B cell (primary cell): ENCODE results near the gene TSHR. TPM values are rescaled to one million over a fixed set of nuclear protein-coding genes. Genes with fewer than 3 reads are reported as not detected.

Experiments
- ATAC-seq: fragments of 200-7000 bp; cut with Tn5 transposase; one replicate; pipeline ENCODE4 v1.10.0; 2021; ENCODE audit warnings: low read depth, mild to moderate bottlenecking, moderate number of reproducible peaks, moderate library complexity
- CTCF ChIA-PET: fragments of 350-600 bp; sonication (Branson Sonifier 250); formaldehyde crosslinking; loops from one replicate; lab custom pipeline; 2021; ENCODE audit warnings: antibody characterized with exemption, inconsistent platforms; lab: Charles Lee
- POLR2A ChIA-PET: fragments of 350-600 bp; sonication (Branson Sonifier 250); formaldehyde crosslinking; loops from one replicate; lab custom pipeline; 2021; ENCODE audit warnings: antibody characterized with exemption; lab: Charles Lee
- DNase-seq: peaks from one replicate; pipeline ENCODE4 v3.0.0; 2013
- H2AFZ ChIP-seq: 2 replicates; pipeline ENCODE4 v1.6.1; 2012; ENCODE audit warnings: mild to moderate bottlenecking, low read depth, low read length; ENCODE audit not compliant: insufficient read depth, poor library complexity, severe bottlenecking
- H3K27ac ChIP-seq, 2 donors: 1 replicate in 1 of 2; 2 replicates in 1 of 2; pipeline ENCODE4 v1.5.1; 2012 to 2013; ENCODE audit warnings: low read length in 2 of 2, mild to moderate bottlenecking in 2 of 2, moderate library complexity in 1 of 2
- H3K27me3 ChIP-seq, 4 experiments: fragments of 200-600 bp in 1 of 4; sonication (generic) in 1 of 4; replicated peaks in 1 of 4; 1 replicate in 2 of 4; 2 replicates in 2 of 4; pipeline versions ENCODE4 v1.6.1 to v1.7.0; 2013 to 2016; ENCODE audit warnings: low read length in 3 of 4, mild to moderate bottlenecking in 2 of 4, mixed read lengths in 1 of 4, moderate library complexity in 1 of 4; ENCODE audit not compliant: insufficient read depth in 4 of 4, control insufficient read depth in 3 of 4; ENCODE audit errors: control extremely low read depth in 1 of 4
- H3K36me3 ChIP-seq, 2 experiments: replicated peaks in 1 of 2; 1 replicate in 1 of 2; 2 replicates in 1 of 2; pipeline versions ENCODE4 v1.6.1 to v1.7.1; 2013; ENCODE audit warnings: low read length in 1 of 2; ENCODE audit not compliant: insufficient read depth in 2 of 2, control insufficient read depth in 1 of 2; ENCODE audit errors: control extremely low read depth in 1 of 2, extremely low read depth in 1 of 2
- H3K4me1 ChIP-seq, 2 donors: fragments of 200-600 bp in 1 of 2; sonication (generic) in 1 of 2; 1 replicate in 1 of 2; 2 replicates in 1 of 2; pipeline versions ENCODE4 v1.5.1 to v1.6.1; 2013 to 2017; ENCODE audit warnings: low read length in 2 of 2; ENCODE audit not compliant: control insufficient read depth in 2 of 2, insufficient read depth in 2 of 2
- H3K4me2 ChIP-seq: replicated peaks from 2 replicates; pipeline ENCODE3; 2012; ENCODE audit warnings: mild to moderate bottlenecking, low read depth, low read length; ENCODE audit not compliant: poor library complexity, severe bottlenecking
- H3K4me3 ChIP-seq, 5 experiments: fragments of 200-600 bp in 1 of 5; sonication (generic) in 1 of 5; 1 replicate in 3 of 5; 2 replicates in 2 of 5; pipeline versions ENCODE4 v1.5.1 to v1.7.0; 2011 to 2016; ENCODE audit warnings: low read length in 4 of 5, mild to moderate bottlenecking in 4 of 5, low read depth in 2 of 5, control low read depth in 1 of 5, moderate library complexity in 1 of 5; ENCODE audit not compliant: insufficient read depth in 1 of 5; ENCODE audit errors: control extremely low read depth in 1 of 5, extremely low read depth in 1 of 5
- H3K79me2 ChIP-seq: fragments of 200-600 bp; sonication (generic); one replicate; pipeline ENCODE4 v1.6.0; 2016; ENCODE audit warnings: low read length; ENCODE audit not compliant: control insufficient read depth, insufficient read depth
- H3K9ac ChIP-seq: fragments of 200-600 bp; sonication (generic); 2 replicates; pipeline ENCODE4 v1.6.1; 2017; ENCODE audit warnings: mild to moderate bottlenecking, low read length, moderate library complexity
- H3K9me3 ChIP-seq, 3 donors: one replicate each; pipeline versions ENCODE4 v1.6.1 to v1.7.1; 2013; ENCODE audit warnings: low read length in 2 of 3; ENCODE audit not compliant: control insufficient read depth in 2 of 3, insufficient read depth in 1 of 3; ENCODE audit errors: control extremely low read depth in 1 of 3
- H4K20me1 ChIP-seq: 2 replicates; pipeline ENCODE4 v1.6.0; 2012; ENCODE audit warnings: mild to moderate bottlenecking, low read length; ENCODE audit not compliant: insufficient read depth, control insufficient read depth, poor library complexity, severe bottlenecking
- H3K27ac Mint-ChIP-seq: one replicate; pipeline ENCODE4 v1.8.0; 2021; ENCODE audit warnings: mixed read lengths
- H3K27me3 Mint-ChIP-seq: one replicate; pipeline ENCODE4 v1.8.0; 2021; ENCODE audit warnings: mixed read lengths
- H3K4me1 Mint-ChIP-seq: one replicate; pipeline ENCODE4 v1.8.0; 2021; ENCODE audit warnings: mixed read lengths
- H3K4me3 Mint-ChIP-seq: one replicate; pipeline ENCODE4 v1.8.0; 2021; ENCODE audit warnings: mixed read lengths
- H3K9me3 Mint-ChIP-seq: one replicate; pipeline ENCODE4 v1.8.0; 2022; ENCODE audit warnings: mixed read lengths; ENCODE audit not compliant: insufficient read depth
- EZH2 ChIP-seq: IDR thresholded peaks from 2 replicates; pipeline ENCODE4 v1.6.1; 2012; ENCODE audit warnings: borderline replicate concordance, low read depth, mild to moderate bottlenecking, moderate library complexity, low read length; ENCODE audit not compliant: insufficient read depth, poor library complexity, severe bottlenecking
- WGBS: methylation state at CpG from one replicate; pipeline ENCODE4 v1.1.5; 2013; ENCODE audit warnings: missing lambda C conversion rate; ENCODE audit not compliant: insufficient coverage; 5-methylcytosine and 5-hydroxymethylcytosine counted together
- intact Hi-C: fragments of 100-400 bp; cut with micrococcal nuclease; formaldehyde crosslinking; loops from one replicate; pipeline ENCODE4 v1.10.0; 2022
- polyA plus RNA-seq: library from polyadenylated mRNA; depleted of rRNA; stranded (reverse); fragments of >200 nt; gene quantifications from 2 replicates; pipeline ENCODE4 v1.2.3, GENCODE V29; 2012
- total RNA-seq, 2 donors: library from RNA; stranded (reverse); fragments of 120-200 nt in 1 of 2; gene quantifications; 1 replicate in 1 of 2; 2 replicates in 1 of 2; pipeline versions ENCODE4 v1.2.3 to v1.2.4, GENCODE V29; 2013 to 2022
- TF ChIP-seq, protein P1 (sequence below): fragments of 200-600 bp; IDR thresholded peaks from one replicate; pipeline ENCODE4 v1.8.0; 2022; ENCODE audit warnings: antibody characterized with exemption, mild to moderate bottlenecking

TSHR gene
- total and polyA plus RNA-seq, 2 donors (not counting 1 experiment from before 2014, with no cell fraction given) = 0.15 to 0.37 TPM

- no peak for TF ChIP-seq EZH2
- TF ChIP-seq, protein P1, sequence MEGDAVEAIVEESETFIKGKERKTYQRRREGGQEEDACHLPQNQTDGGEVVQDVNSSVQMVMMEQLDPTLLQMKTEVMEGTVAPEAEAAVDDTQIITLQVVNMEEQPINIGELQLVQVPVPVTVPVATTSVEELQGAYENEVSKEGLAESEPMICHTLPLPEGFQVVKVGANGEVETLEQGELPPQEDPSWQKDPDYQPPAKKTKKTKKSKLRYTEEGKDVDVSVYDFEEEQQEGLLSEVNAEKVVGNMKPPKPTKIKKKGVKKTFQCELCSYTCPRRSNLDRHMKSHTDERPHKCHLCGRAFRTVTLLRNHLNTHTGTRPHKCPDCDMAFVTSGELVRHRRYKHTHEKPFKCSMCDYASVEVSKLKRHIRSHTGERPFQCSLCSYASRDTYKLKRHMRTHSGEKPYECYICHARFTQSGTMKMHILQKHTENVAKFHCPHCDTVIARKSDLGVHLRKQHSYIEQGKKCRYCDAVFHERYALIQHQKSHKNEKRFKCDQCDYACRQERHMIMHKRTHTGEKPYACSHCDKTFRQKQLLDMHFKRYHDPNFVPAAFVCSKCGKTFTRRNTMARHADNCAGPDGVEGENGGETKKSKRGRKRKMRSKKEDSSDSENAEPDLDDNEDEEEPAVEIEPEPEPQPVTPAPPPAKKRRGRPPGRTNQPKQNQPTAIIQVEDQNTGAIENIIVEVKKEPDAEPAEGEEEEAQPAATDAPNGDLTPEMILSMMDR = no peak
- CTCF ChIA-PET = interaction anchor here (1.3 to 5.4 kb wide), 2 partner anchors 10 to 169 kb away, joined by 4 to 22 read pairs; no protein-coding TSS in a partner anchor
- intact Hi-C loops = no loop called here
- ATAC-seq (no peak), DNase-seq (no peak)
- no peak overlapping the region for H3K27ac Mint-ChIP-seq
- no peak overlapping the region for H3K4me2 ChIP-seq
- H3K27me3 ChIP-seq = no peaks in the 10 kb centered on the region
- no peaks in the 10 kb centered on the region for H3K79me2 ChIP-seq
- no peaks in the 10 kb centered on the region for H4K20me1 ChIP-seq
- H3K4me1 ChIP-seq = peaks cover 11 to 14% of the 10 kb centered on the region in 2 donors
- H3K4me3 ChIP-seq = no peak overlapping the region
- H3K9me3 ChIP-seq = no peaks in the 10 kb centered on the region
- POLR2A ChIA-PET = no interaction called here
- no peaks in the 10 kb centered on the region for H3K36me3 ChIP-seq
- H3K27ac ChIP-seq = no peak overlapping the region
- no peak overlapping the region for H2AFZ ChIP-seq
- H3K9me3 Mint-ChIP-seq = no peaks in the 10 kb centered on the region
- no peak overlapping the region for H3K4me3 Mint-ChIP-seq
- no CpG with 5 or more reads among the region's 2 CpGs for WGBS
- peaks cover 18% of the 10 kb centered on the region for H3K4me1 Mint-ChIP-seq
- H3K9ac ChIP-seq = no peak overlapping the region
- H3K27me3 Mint-ChIP-seq = no peaks in the 10 kb centered on the region
Measured at GRCh38 chr14:81166121-81166520, 210.7 kb downstream of the TSHR start.

GRCh38 chr14:81169267-81169666, 213.8 kb downstream of the TSHR start:
- DNase-seq = no peak
- peak overlapping the region; percentile 85 for H3K4me2 ChIP-seq
- peaks cover 16 to 21% of the 10 kb centered on the region in 2 donors for H3K4me1 ChIP-seq
- peak overlapping the region; percentile 95 for H2AFZ ChIP-seq
- TF ChIP-seq, protein P1 = no peak
- no peak for TF ChIP-seq EZH2
- H3K79me2 ChIP-seq = no peaks in the 10 kb centered on the region
- ChIA-PET CTCF (interaction anchor here (0.8 to 4.9 kb wide), 7 partner anchors 9 to 208 kb away, joined by 3 to 43 read pairs (median 6); no protein-coding TSS in a partner anchor), POLR2A (interaction anchor here (1.0 to 1.3 kb wide), 3 partner anchors 50 to 364 kb away, joined by 3 to 7 read pairs (median 4); partner anchors contain the start of gene SEL1L)
- H3K27me3 Mint-ChIP-seq = no peaks in the 10 kb centered on the region
- no peaks in the 10 kb centered on the region for H4K20me1 ChIP-seq
- peak overlapping the region; percentile 67 for H3K9ac ChIP-seq
- intact Hi-C loops = no loop called here
- WGBS = no CpG with 5 or more reads among the region's 4 CpGs
- H3K9me3 ChIP-seq = no peaks in the 10 kb centered on the region
- peak overlapping the region; percentile 97 for H3K27ac Mint-ChIP-seq
- H3K4me3 ChIP-seq = peak overlapping the region in 3 of 5 experiments; percentile 39 to 69 (median 61)
- H3K4me3 Mint-ChIP-seq = peak overlapping the region; percentile 94
- no peak for ATAC-seq
- peaks cover 36% of the 10 kb centered on the region for H3K4me1 Mint-ChIP-seq
- no peaks in the 10 kb centered on the region for H3K27me3 ChIP-seq
- no peaks in the 10 kb centered on the region for H3K9me3 Mint-ChIP-seq
- H3K36me3 ChIP-seq = no peaks in the 10 kb centered on the region
- H3K27ac ChIP-seq = no peak overlapping the region
